ENCODE data around the gene HPS6.
A peak's percentile ranks its signal among the peaks of the same experiment; 100 is the strongest.

Gene HPS6

GRCh38 chr10:102072673-102073527 lies 7.8 kb downstream of the HPS6 start:
- DNase-seq: peak; percentile 19

GRCh38 chr10:102083541-102083940 lies 18.4 kb downstream of the HPS6 start:
- no peak for DNase-seq

GRCh38 chr10:102085336-102085735 lies 20.2 kb downstream of the HPS6 start:
- DNase-seq: no peak

GRCh38 chr10:102086196-102086595 lies 21.0 kb downstream of the HPS6 start:
- no peak for DNase-seq

- DNase-seq: no peak
Measured at GRCh38 chr10:102090772-102091171, 25.6 kb downstream of the HPS6 start.

- no peak for DNase-seq
Measured at GRCh38 chr10:102096449-102096848, 31.3 kb downstream of the HPS6 start.

GRCh38 chr10:102101152-102101551 lies 36.0 kb downstream of the HPS6 start:
- DNase-seq: no peak

GRCh38 chr10:102102421-102102820 lies 37.3 kb downstream of the HPS6 start:
- DNase-seq: no peak

- DNase-seq: no peak
Measured at GRCh38 chr10:102106998-102107397, 41.8 kb downstream of the HPS6 start.

- no peak for DNase-seq
Measured at GRCh38 chr10:102109166-102110116, 44.3 kb downstream of the HPS6 start.

- DNase-seq: no peak
Measured at GRCh38 chr10:102111276-102111675, 46.1 kb downstream of the HPS6 start.

- DNase-seq: no peak
Measured at GRCh38 chr10:102112210-102112817, 47.2 kb downstream of the HPS6 start.

- no peak for DNase-seq
Measured at GRCh38 chr10:102113261-102113955, 48.3 kb downstream of the HPS6 start.

GRCh38 chr10:102113956-102114857 lies 49.1 kb downstream of the HPS6 start:
- no peak for DNase-seq

GRCh38 chr10:102114861-102115618 lies 49.9 kb downstream of the HPS6 start:
- peak; percentile 49 for DNase-seq

- DNase-seq: no peak
Measured at GRCh38 chr10:102115775-102116174, 50.6 kb downstream of the HPS6 start.

- no peak for DNase-seq
Measured at GRCh38 chr10:102116656-102117055, 51.5 kb downstream of the HPS6 start.

Measured in NCI-H187 treated with DMSO at 0.1 percent for 48 hours (cell line).